HCT116 (cell line): Measurements from ENCODE around the gene MAML2.

Source experiments
- CEBPB ChIP-seq: IDR thresholded peaks from 2 replicates; pipeline ENCODE4 v1.6.1; 2012; ENCODE audit warnings: low read depth
- EGR1 ChIP-seq: IDR thresholded peaks from 2 replicates; pipeline ENCODE4 v1.6.1; 2012; ENCODE audit warnings: low read depth
- EZH2 ChIP-seq: fragments of 200-600 bp; sonication (generic); IDR thresholded peaks from 2 replicates; pipeline ENCODE4 v1.6.1; 2017; ENCODE audit warnings: antibody characterized with exemption, mixed run types
- EZH2phosphoT487 ChIP-seq: fragments of 200-600 bp; IDR thresholded peaks from 2 replicates; pipeline ENCODE4 v1.6.1; 2018; ENCODE audit warnings: antibody characterized with exemption, borderline replicate concordance
- FOSL1 ChIP-seq: IDR thresholded peaks from 2 replicates; pipeline ENCODE4 v1.6.1; 2012; ENCODE audit warnings: low read depth
- MAX ChIP-seq: IDR thresholded peaks from 2 replicates; pipeline ENCODE4 v1.6.1; 2012
- POLR2A ChIP-seq: IDR thresholded peaks from 2 replicates; pipeline ENCODE4 v1.7.0; 2011; ENCODE audit warnings: borderline replicate concordance; ENCODE audit not compliant: insufficient read depth, insufficient read length; ENCODE audit errors: extremely low read depth
- POLR2AphosphoS5 ChIP-seq: IDR thresholded peaks from 2 replicates; pipeline ENCODE4 v1.6.1; 2011; ENCODE audit warnings: mild to moderate bottlenecking, low read depth, low read length, moderate library complexity
- RAD21 ChIP-seq: IDR thresholded peaks from 2 replicates; pipeline ENCODE4 v1.6.1; 2012; ENCODE audit warnings: low read depth, mild to moderate bottlenecking
- REST ChIP-seq: IDR thresholded peaks from 2 replicates; pipeline ENCODE4 v1.6.1; 2012; ENCODE audit warnings: low read depth
- ZBTB33 ChIP-seq: IDR thresholded peaks from 2 replicates; pipeline ENCODE4 v1.6.1; 2011; ENCODE audit warnings: mild to moderate bottlenecking, low read length, moderate library complexity; ENCODE audit not compliant: insufficient replicate concordance; ENCODE audit errors: extremely low read depth
- ZNF274 ChIP-seq: fragments of 200-500 bp; sonication (Bioruptor generic); IDR thresholded peaks from 2 replicates; pipeline ENCODE4 v1.6.1; 2014; ENCODE audit warnings: mild to moderate bottlenecking, low read depth, low read length, inconsistent platforms
- TF ChIP-seq, protein P1 (sequence below), 3 experiments: fragments of 200-600 bp in 1 of 3; sonication (generic) in 1 of 3; IDR thresholded peaks in 2 of 3; conservative IDR thresholded peaks in 1 of 3; 2 replicates each; pipeline ENCODE4 v1.5.1; 2012 to 2017; ENCODE audit warnings: low read depth in 2 of 3, low read length in 2 of 3, antibody characterized with exemption in 1 of 3, borderline replicate concordance in 1 of 3, control low read depth in 1 of 3, mild to moderate bottlenecking in 1 of 3, mixed read lengths in 1 of 3, mixed run types in 1 of 3, moderate library complexity in 1 of 3; ENCODE audit not compliant: insufficient read depth in 1 of 3

- TF ChIP-seq POLR2A = no peak
- TF ChIP-seq EZH2 = no peak
- TF ChIP-seq, protein P1, sequence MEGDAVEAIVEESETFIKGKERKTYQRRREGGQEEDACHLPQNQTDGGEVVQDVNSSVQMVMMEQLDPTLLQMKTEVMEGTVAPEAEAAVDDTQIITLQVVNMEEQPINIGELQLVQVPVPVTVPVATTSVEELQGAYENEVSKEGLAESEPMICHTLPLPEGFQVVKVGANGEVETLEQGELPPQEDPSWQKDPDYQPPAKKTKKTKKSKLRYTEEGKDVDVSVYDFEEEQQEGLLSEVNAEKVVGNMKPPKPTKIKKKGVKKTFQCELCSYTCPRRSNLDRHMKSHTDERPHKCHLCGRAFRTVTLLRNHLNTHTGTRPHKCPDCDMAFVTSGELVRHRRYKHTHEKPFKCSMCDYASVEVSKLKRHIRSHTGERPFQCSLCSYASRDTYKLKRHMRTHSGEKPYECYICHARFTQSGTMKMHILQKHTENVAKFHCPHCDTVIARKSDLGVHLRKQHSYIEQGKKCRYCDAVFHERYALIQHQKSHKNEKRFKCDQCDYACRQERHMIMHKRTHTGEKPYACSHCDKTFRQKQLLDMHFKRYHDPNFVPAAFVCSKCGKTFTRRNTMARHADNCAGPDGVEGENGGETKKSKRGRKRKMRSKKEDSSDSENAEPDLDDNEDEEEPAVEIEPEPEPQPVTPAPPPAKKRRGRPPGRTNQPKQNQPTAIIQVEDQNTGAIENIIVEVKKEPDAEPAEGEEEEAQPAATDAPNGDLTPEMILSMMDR (IDR thresholded peaks at IDR 0.05 in 2 of 3, conservative IDR thresholded peaks at IDR 0.05 in 1 of 3; ENCODE audit: borderline replicate concordance in 1 of 3, insufficient read depth in 1 of 3, low read depth in 2 of 3, low read length in 2 of 3) = no peak
- TF ChIP-seq ZBTB33 = no peak
- no peak for TF ChIP-seq MAX
- TF ChIP-seq EGR1 = no peak
- no peak for TF ChIP-seq REST
- no peak for TF ChIP-seq RAD21
- TF ChIP-seq POLR2AphosphoS5 = no peak
- no peak for TF ChIP-seq EZH2phosphoT487
- TF ChIP-seq ZNF274 = no peak
- no peak for TF ChIP-seq FOSL1
- TF ChIP-seq CEBPB = no peak
Measured at GRCh38 chr11:96105944-96106343, 237.1 kb downstream of the MAML2 start.
